ENCODE data around the gene IPO8. TPM values are rescaled to one million over a fixed set of nuclear protein-coding genes. Genes with fewer than 3 reads are reported as not detected.
A peak's percentile ranks its signal among the peaks of the same experiment; 100 is the strongest.

Gene IPO8
- total and polyA plus RNA-seq, 2 donors (not counting 3 experiments of a cell fraction or from before 2014, with no cell fraction given), result 7.2 to 52.5 TPM

- ChIA-PET POLR2A (no interaction called here), CTCF (interaction anchor here (1.3 to 1.6 kb wide), 2 partner anchors 9 to 25 kb away, joined by 3 to 5 read pairs; no protein-coding TSS in a partner anchor)
- no peak overlapping the region for H3K27ac ChIP-seq (ENCODE audit: insufficient read depth, low read depth, low read length)
- TF ChIP-seq CTCF (IDR thresholded peaks at IDR 0.05; ENCODE audit: extremely low read depth in 1 of 2, insufficient read depth in 1 of 2, low read depth in 1 of 2, low read length in 2 of 2), result no peak
- no peak for TF ChIP-seq EZH2 (IDR thresholded peaks at IDR 0.05; ENCODE audit: borderline replicate concordance, low read depth, low read length, severe bottlenecking)
- no peak for TF ChIP-seq FOS (IDR thresholded peaks at IDR 0.05; ENCODE audit: borderline replicate concordance, insufficient read depth, low read length)
- TF ChIP-seq POLR2A (IDR thresholded peaks at IDR 0.05; ENCODE audit: low read depth, low read length), result no peak
- TF ChIP-seq GATA2 (IDR thresholded peaks at IDR 0.05; ENCODE audit: insufficient read depth, insufficient read length, low read depth, low read length), result no peak
- no peak for TF ChIP-seq POLR2AphosphoS5 (IDR thresholded peaks at IDR 0.05; ENCODE audit: insufficient read depth, low read depth, low read length)
- no peak for TF ChIP-seq MAX (IDR thresholded peaks at IDR 0.05; ENCODE audit: insufficient read depth, insufficient read length)
- peak; percentile 24 for FAIRE-seq
- no peaks in the 10 kb centered on the region for H3K36me3 ChIP-seq (ENCODE audit: control insufficient read depth in 2 of 2, extremely low read depth in 1 of 2, insufficient read depth in 2 of 2, low read length in 2 of 2)
- H3K4me1 ChIP-seq (ENCODE audit: control insufficient read depth, extremely low read depth, insufficient read depth, low read length), result peaks cover 4% of the 10 kb centered on the region
- H3K9me3 ChIP-seq (replicated peaks; ENCODE audit: control insufficient read depth, insufficient read depth, low read length), result no peaks in the 10 kb centered on the region
- H3K9me1 ChIP-seq (replicated peaks; ENCODE audit: control insufficient read depth, extremely low read depth, insufficient read depth, low read length), result no peaks in the 10 kb centered on the region
- dilution Hi-C loops (cut with MboI; ENCODE audit: extremely low pct_ligation_motif_present, low sequenced_read_pairs) (no loop called here), intact Hi-C loops (cut with micrococcal nuclease) (no loop called here)
- no peaks in the 10 kb centered on the region for H3K27me3 ChIP-seq (ENCODE audit: control insufficient read depth in 2 of 2, insufficient read depth in 2 of 2, low read length in 2 of 2)
- H2AFZ ChIP-seq (ENCODE audit: low read depth, low read length), result no peak overlapping the region
- peak; percentile 72 for DNase-seq (ENCODE audit: low read depth, low spot score)
- H3K4me2 ChIP-seq (ENCODE audit: insufficient read depth, low read length), result no peak overlapping the region
- peaks cover 2% of the 10 kb centered on the region for H3K79me2 ChIP-seq (ENCODE audit: control insufficient read depth, insufficient read depth, low read length)
- no peak overlapping the region for H3K9ac ChIP-seq (replicated peaks; ENCODE audit: extremely low read depth, insufficient read depth, low read length)
- no peak overlapping the region for H3K4me3 ChIP-seq (replicated peaks in 1 of 3; ENCODE audit: insufficient read depth in 1 of 3, low read depth in 1 of 3, low read length in 3 of 3)
- BruUV-seq (replicated peaks), result no TSS peak
- no peaks in the 10 kb centered on the region for H4K20me1 ChIP-seq (replicated peaks; ENCODE audit: control insufficient read depth, extremely low read depth, insufficient read depth, low read length)
These were observed 4.7 kb upstream of the IPO8 start for GRCh38 chr12:30700216-30700900.
